Natural killer cell treated with Interleukin-12 subunit alpha and Interleukin-12 subunit beta and Interleukin-15 and Interleukin-18, amount 100 ng/mL, for 72 hours (primary cell): ENCODE results near the gene CADPS. TPM values are rescaled to one million over a fixed set of nuclear protein-coding genes. Genes with fewer than 3 reads are reported as not detected.

ENCODE experiments used
- ATAC-seq, 2 donors: fragments of 150-1000 bp; cut with Tn5 transposase in 1 of 2; sonication (Bioruptor Pico), chemical (Tn5 transposase) in 1 of 2; 2 replicates each; pipeline ENCODE4 v1.10.0; 2021
- DNase-seq: peaks from one replicate; pipeline ENCODE4 v3.0.0; 2022; ENCODE audit warnings: low spot score
- H3K27ac Mint-ChIP-seq, 2 donors: 1 replicate in 1 of 2; 2 replicates in 1 of 2; pipeline ENCODE4 v1.8.0; 2022; ENCODE audit warnings: mixed read lengths in 2 of 2, mild to moderate bottlenecking in 1 of 2, moderate library complexity in 1 of 2
- H3K27me3 Mint-ChIP-seq, 2 donors: 1 replicate in 1 of 2; 2 replicates in 1 of 2; pipeline ENCODE4 v1.8.0; 2022; ENCODE audit warnings: mixed read lengths in 2 of 2
- H3K36me3 Mint-ChIP-seq: one replicate; pipeline ENCODE4 v1.8.0; 2022; ENCODE audit warnings: mixed read lengths
- H3K4me1 Mint-ChIP-seq, 2 donors: 1 replicate in 1 of 2; 2 replicates in 1 of 2; pipeline ENCODE4 v1.8.0; 2022; ENCODE audit warnings: low read depth in 2 of 2, mixed read lengths in 2 of 2, mild to moderate bottlenecking in 1 of 2
- H3K4me3 Mint-ChIP-seq: one replicate; pipeline ENCODE4 v1.8.0; 2022; ENCODE audit warnings: mixed read lengths
- H3K9me3 Mint-ChIP-seq: 2 replicates; pipeline ENCODE4 v1.8.0; 2022; ENCODE audit warnings: mixed read lengths
- total RNA-seq, 2 donors: library from RNA; stranded (reverse); gene quantifications; one replicate each; pipeline ENCODE4 v1.2.3, GENCODE V29; 2022

Gene CADPS
- total RNA-seq, 2 donors from 2014 or later: not detected

DNA sequence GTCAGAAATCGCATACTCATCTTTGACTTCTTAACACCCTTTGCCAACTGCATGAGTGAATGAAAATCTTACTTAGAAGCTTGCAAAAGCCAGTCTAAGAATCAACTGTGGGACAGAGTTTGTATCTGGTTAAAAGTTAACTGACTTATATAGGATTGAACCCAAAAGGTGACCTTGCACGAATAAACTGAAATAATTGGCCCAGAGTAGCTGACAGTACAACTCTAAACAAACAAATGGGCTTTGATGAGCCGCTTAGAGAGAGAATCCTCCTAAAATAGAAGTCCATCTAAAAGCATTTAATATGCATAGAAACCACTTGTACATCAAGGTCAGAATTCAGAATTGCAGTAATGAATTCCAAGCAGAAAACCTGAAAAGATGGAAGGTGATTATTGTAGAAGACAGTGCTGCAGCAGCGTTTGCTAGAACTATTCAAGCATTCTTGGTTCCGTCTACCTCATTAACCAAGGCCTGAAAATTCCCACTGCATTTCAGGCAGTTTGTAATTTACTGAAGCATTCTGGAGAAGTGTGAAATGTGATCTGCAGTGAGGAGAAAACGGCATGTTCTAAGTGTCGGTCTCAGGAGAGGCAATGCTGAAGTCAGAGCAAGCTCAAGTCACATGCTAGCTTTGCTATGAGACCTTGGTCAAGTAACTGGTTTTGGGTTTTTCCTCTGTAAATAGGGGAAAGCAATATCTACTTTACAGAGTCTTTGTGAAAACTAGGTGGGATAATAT lies 103.7 kb downstream of the CADPS start:
- H3K36me3 Mint-ChIP-seq: no peaks in the 10 kb centered on the region
- H3K4me1 Mint-ChIP-seq: no peaks in the 10 kb centered on the region
- no peaks in the 10 kb centered on the region for H3K27me3 Mint-ChIP-seq
- H3K9me3 Mint-ChIP-seq: peaks cover 12% of the 10 kb centered on the region
- no peak overlapping the region for H3K27ac Mint-ChIP-seq
- ATAC-seq: no peak
- no peak for DNase-seq
- H3K4me3 Mint-ChIP-seq: no peak overlapping the region

DNA sequence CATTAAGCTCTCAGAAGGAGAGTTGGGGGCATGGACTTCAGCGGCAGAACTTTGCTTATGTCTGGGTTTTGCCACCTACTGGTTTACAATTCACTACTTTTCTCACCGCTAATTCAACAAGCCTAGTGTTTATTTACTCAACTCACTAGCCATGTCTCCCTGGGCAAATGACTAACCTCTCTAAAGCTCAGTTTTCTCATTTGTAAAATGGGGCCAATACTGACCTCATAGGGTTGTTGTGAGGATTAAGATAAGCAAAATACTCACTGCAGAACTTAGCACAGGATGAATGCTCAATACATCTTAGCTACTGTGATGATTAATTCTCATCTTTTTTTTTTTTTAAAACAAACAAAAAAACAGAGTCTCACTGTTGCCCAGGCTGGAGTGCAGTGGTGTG lies 106.3 kb downstream of the CADPS start:
- ATAC-seq (no peak), DNase-seq (no peak)
- H3K9me3 Mint-ChIP-seq: peaks cover 10% of the 10 kb centered on the region
- H3K27me3 Mint-ChIP-seq: no peaks in the 10 kb centered on the region
- no peaks in the 10 kb centered on the region for H3K4me1 Mint-ChIP-seq
- no peak overlapping the region for H3K4me3 Mint-ChIP-seq
- H3K27ac Mint-ChIP-seq: no peak overlapping the region
- no peaks in the 10 kb centered on the region for H3K36me3 Mint-ChIP-seq

DNA sequence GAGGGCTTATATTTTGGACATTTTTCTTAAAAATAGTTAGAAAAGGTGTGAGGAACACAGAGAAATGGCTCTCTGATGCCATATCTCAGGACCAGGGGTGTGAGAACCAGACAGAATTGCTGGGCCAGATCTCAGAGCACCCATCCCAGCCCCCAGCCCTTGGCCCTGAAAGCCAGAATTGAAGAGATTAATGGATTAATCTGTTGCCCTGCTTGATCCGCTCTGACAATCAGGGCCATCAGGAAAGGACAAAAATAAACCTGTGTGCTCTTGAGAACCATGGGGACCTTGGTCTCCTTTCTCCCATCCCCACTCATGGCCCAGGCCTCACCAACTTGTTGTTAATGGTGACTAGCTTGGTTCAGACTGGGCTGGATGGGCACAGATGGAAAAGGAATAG lies 113.5 kb downstream of the CADPS start:
- no peaks in the 10 kb centered on the region for H3K27me3 Mint-ChIP-seq
- H3K4me3 Mint-ChIP-seq: no peak overlapping the region
- H3K9me3 Mint-ChIP-seq: peaks cover 17% of the 10 kb centered on the region
- H3K36me3 Mint-ChIP-seq: no peaks in the 10 kb centered on the region
- no peak for DNase-seq
- no peak overlapping the region for H3K27ac Mint-ChIP-seq
- ATAC-seq: no peak
- no peaks in the 10 kb centered on the region for H3K4me1 Mint-ChIP-seq

DNA sequence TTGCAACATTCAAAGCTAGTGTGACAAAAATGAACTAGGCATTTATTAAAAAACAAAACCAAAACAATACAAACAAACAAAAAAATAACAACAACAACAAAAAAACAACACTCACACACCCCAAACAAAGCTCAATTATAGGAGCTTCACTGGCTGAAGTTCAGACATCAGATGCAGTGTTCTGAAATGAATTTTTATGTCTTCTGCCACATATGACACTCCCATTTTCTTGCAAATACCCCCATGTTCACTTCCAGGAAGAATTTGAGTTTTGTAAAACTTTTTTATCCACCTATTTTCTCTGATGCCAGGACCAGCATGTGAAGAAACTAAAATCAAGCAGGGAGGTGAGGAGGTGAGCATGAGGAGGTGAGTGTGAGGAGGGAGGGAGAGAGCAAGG lies 113.9 kb downstream of the CADPS start:
- DNase-seq (no peak), ATAC-seq (no peak)
- Mint-ChIP-seq H3K27ac (no peak overlapping the region), H3K4me3 (no peak overlapping the region), H3K27me3 (no peaks in the 10 kb centered on the region), H3K9me3 (peaks cover 20% of the 10 kb centered on the region), H3K36me3 (no peaks in the 10 kb centered on the region), H3K4me1 (no peaks in the 10 kb centered on the region)

DNA sequence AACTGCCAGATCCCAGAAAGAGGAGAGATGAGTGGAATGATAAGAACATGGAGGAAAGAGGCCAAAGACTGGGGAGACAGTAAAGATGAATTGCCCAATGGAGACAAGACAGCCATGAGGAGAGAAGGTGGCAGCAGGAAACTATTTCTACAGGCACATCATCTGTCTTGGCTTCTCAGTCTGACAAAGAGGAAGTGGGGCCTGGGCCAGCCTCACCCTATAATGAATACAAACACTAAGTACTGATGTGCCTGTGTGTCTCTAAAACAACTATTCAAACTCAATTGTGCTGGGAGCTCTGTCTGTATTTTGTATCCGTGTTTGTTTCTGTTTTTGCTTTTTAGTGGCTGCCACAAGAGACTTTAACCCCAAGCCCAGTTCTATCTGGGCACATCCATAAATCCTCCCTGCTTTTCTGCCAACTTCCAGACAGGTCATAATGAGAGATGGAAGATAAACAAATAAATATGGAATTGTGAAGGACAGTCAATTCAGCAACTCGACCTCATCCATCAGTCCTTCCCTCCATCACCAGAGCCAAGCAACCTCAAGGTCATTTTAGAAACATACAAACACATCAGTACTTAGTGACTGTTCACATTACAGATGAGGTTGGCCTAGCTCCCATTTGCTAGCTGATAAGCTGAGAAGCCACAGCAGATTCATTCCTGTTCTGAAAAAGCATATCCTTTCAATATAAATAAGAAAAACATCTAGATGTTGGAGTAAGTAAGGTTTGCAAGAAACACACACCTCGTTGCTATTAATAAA lies 116.7 kb downstream of the CADPS start:
- ATAC-seq (no peak), DNase-seq (no peak)
- no peaks in the 10 kb centered on the region for H3K27me3 Mint-ChIP-seq
- H3K9me3 Mint-ChIP-seq: peaks cover 21% of the 10 kb centered on the region
- no peak overlapping the region for H3K27ac Mint-ChIP-seq
- no peaks in the 10 kb centered on the region for H3K36me3 Mint-ChIP-seq
- no peaks in the 10 kb centered on the region for H3K4me1 Mint-ChIP-seq
- H3K4me3 Mint-ChIP-seq: no peak overlapping the region

DNA sequence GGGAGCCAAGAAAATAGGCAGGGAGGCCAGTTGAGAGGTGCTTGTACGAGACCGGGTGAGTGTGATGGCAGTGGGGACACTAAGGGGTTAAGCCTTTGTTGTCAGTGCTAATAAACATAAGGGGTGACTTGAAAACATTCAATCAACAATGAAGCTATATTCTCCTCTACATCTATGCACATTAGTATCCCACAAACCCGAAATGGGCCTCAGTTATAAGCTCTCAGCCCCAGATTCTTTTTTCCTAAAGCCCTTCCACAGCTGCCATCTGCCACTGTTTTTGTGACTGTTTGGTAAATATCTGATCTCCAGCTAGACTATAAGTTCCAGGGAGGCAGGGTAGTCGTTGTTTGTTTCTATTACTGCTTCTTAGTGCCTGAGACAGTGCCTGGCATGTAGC lies 118.2 kb downstream of the CADPS start:
- Mint-ChIP-seq H3K27me3 (no peaks in the 10 kb centered on the region), H3K4me1 (no peaks in the 10 kb centered on the region), H3K4me3 (no peak overlapping the region), H3K36me3 (no peaks in the 10 kb centered on the region), H3K27ac (no peak overlapping the region), H3K9me3 (peaks cover 21% of the 10 kb centered on the region)
- ATAC-seq: no peak
- no peak for DNase-seq

DNA sequence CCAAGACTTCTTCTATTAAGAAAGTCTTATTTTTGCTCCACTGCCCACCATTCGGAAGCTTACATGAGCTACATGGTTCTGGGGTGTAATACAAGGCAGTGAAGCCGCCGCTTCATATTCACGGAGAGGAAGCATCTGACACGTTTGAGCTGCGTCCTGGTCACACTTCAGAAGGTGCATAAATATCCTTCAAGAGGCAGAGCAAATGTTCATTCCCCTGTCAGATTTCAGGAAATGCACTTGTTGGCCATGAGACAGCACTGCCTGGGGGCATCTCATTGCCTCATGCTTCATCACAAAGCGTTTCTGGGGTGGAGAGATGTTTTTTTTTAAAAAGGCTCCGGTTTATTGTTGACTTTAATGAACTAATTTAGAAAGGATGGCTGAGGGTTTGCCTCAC lies 119.9 kb downstream of the CADPS start:
- DNase-seq: no peak
- no peak for ATAC-seq
- Mint-ChIP-seq H3K27me3 (no peaks in the 10 kb centered on the region), H3K27ac (no peak overlapping the region), H3K36me3 (no peaks in the 10 kb centered on the region), H3K4me1 (no peaks in the 10 kb centered on the region), H3K4me3 (no peak overlapping the region), H3K9me3 (peaks cover 13% of the 10 kb centered on the region)

DNA sequence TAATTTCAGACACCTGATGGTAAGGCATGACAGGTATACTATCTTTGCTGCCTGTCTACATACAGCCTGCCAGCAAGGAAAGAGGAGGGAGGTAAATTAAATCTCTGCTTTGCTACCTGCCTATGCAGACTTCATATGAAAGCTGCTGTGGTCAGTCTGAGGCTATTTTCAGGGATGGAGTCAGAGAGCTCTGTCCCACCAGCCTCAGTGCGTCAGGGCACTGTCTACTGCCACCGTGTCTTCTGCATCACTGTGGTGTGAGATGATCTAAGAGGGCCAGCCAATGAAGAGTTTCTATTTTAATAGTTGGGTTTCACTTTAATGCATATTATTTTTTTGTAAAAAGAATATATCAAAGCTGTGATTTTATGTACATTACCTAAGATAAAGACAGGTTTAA lies 125.6 kb downstream of the CADPS start:
- ATAC-seq (no peak), DNase-seq (no peak)
- H3K36me3 Mint-ChIP-seq: no peaks in the 10 kb centered on the region
- no peak overlapping the region for H3K27ac Mint-ChIP-seq
- peaks cover 3% of the 10 kb centered on the region for H3K9me3 Mint-ChIP-seq
- H3K4me1 Mint-ChIP-seq: no peaks in the 10 kb centered on the region
- no peaks in the 10 kb centered on the region for H3K27me3 Mint-ChIP-seq
- no peak overlapping the region for H3K4me3 Mint-ChIP-seq

DNA sequence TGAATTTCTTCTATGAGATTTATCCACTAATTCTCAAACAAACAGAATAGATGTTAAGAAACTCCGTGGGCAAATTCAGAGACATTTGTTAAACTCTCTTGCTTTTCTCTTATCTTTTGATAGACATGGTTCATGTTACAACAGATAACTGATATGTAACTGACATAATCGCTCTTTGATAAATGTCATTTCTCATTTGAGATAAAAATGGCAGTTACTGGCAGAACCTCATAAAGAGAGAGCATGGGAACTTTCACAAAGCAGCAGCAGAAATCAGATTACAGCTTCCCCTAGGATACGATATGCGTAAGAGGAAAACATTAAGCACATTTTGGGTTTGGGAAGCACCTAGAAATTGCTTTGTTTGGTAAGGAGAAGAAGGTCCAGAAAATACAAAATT lies 126.1 kb downstream of the CADPS start:
- H3K36me3 Mint-ChIP-seq: no peaks in the 10 kb centered on the region
- no peak for ATAC-seq

DNA sequence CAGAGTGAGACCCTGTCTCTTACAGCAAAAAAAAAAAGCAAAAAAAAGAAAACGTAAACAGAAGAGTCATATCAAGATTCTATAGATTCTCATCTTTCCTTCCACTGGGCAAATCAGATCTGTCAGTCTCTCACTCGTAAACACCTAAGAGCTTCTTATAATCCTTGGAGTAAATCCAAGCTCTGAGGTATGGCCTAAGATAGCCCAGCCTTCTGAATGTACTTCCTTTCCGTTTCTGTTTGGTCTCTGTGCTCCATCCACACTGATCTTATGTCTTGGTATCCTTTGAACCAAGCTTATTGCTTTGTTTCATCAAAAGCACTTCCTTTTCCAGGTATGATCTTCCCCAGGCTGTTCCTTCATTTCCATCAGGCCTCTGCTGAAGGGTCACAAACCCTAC lies 137.8 kb downstream of the CADPS start:
- ATAC-seq: no peak
- Mint-ChIP-seq H3K36me3 (no peaks in the 10 kb centered on the region), H3K4me3 (no peak overlapping the region), H3K27me3 (no peaks in the 10 kb centered on the region), H3K27ac (no peak overlapping the region), H3K4me1 (no peaks in the 10 kb centered on the region), H3K9me3 (peaks cover 17% of the 10 kb centered on the region)
- no peak for DNase-seq

More for the DNA sequence above, 126.1 kb downstream of the CADPS start:
- no peak for DNase-seq
- no peak overlapping the region for H3K27ac Mint-ChIP-seq
- H3K4me3 Mint-ChIP-seq: no peak overlapping the region
- no peaks in the 10 kb centered on the region for H3K4me1 Mint-ChIP-seq
- peaks cover 3% of the 10 kb centered on the region for H3K9me3 Mint-ChIP-seq
- H3K27me3 Mint-ChIP-seq: no peaks in the 10 kb centered on the region

DNA sequence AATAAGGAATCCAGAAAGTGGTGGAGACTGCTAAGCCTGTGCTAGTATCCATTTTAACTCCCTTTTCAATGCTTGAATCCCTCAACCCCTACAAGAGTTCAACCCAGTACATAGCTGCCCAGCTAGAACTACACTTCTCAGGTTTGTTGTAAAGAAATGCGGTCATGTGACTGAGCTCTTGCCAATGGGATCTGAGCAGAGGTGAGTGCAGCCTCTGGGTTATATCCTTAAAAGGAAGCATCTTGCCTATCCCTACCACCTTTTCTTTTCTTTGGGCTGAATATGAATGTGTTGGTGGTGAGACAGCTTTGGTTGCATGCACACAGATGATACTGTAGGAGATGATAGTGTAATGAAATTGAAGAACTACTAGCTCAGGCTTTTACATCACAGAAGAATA lies 139.7 kb downstream of the CADPS start:
- Mint-ChIP-seq H3K4me1 (no peaks in the 10 kb centered on the region), H3K27me3 (no peaks in the 10 kb centered on the region), H3K36me3 (no peaks in the 10 kb centered on the region), H3K9me3 (peaks cover 10% of the 10 kb centered on the region), H3K27ac (no peak overlapping the region), H3K4me3 (no peak overlapping the region)
- ATAC-seq (no peak), DNase-seq (no peak)

DNA sequence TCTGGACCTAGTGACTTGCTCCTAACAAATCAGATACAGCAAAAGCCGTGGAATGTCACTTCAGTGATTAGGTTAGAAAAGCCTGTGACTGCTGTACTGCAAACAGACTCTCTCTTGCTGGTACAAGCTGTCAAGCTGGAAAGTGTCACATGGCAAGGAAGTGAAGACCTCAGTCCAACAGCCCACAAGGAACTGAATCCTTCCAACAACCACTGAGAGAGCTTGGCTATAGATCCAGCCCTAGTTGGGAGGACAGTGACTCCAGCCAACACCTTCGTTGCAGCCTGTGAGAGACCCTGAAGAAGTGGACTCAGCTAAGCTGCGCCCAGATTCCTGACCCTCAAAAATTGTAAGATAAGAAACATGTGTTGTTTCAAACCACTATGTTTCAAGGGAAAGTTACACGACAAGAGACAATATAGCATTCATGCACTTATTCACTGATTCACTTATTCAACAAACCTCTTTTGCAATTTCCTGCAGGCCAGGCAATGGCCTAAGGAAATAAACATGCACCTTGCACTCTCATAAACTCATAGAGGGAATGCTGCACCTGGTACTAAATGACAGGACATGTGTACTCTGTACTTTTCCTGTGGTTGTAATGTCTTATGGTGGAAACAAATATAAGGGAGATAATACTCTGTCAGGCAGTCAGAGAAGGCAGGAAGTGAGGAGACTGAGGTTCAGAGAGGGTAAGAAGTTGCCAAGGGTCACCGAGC lies 142.9 kb downstream of the CADPS start:
- H3K27me3 Mint-ChIP-seq: no peaks in the 10 kb centered on the region
- H3K36me3 Mint-ChIP-seq: no peaks in the 10 kb centered on the region
- no peak for DNase-seq

DNA sequence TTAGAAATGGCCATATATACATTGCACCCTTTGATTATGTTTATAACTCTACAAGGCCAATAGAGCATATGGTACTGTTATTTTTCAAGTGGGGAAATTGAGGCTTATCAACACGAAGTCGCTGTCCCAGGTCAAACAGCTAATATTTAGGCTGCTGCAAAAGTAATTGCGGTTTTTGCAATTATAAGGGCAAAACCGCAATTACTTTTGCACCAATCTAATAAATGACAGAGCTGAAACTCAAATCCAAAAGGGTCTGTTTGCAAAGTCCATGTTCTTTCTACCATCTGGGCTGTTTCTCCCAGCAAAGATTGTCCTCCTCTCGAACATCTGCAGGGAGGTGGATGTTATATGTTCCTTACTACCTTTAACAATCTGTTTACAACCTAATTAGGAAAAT lies 147.2 kb downstream of the CADPS start:
- Mint-ChIP-seq H3K27ac (no peak overlapping the region), H3K9me3 (peaks cover 2% of the 10 kb centered on the region), H3K36me3 (no peaks in the 10 kb centered on the region), H3K4me3 (no peak overlapping the region), H3K4me1 (no peaks in the 10 kb centered on the region), H3K27me3 (no peaks in the 10 kb centered on the region)
- ATAC-seq (no peak), DNase-seq (no peak)

More for the DNA sequence above, 142.9 kb downstream of the CADPS start:
- ATAC-seq: no peak
- no peaks in the 10 kb centered on the region for H3K4me1 Mint-ChIP-seq
- no peak overlapping the region for H3K4me3 Mint-ChIP-seq
- peaks cover 5% of the 10 kb centered on the region for H3K9me3 Mint-ChIP-seq
- H3K27ac Mint-ChIP-seq: no peak overlapping the region

DNA sequence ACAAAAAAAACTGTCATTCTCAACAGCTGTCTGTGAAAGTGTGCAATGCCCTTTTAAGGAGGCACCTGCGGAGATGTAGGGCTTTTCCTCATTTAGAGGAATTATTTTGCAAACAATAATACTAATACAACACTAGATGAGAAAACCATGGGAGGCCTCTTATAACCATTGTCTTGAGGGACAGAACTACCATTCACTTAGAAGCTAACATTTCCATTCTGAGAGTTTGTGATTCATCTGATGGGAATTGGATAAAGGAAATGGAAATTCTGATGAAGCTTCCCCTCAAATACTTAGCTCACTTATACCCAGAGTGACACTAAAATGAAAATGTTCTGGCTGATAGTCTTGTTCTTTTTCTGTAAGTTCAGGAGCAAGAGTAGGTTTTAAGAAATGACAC lies 147.7 kb downstream of the CADPS start:
- no peaks in the 10 kb centered on the region for H3K36me3 Mint-ChIP-seq
- no peak for ATAC-seq
- H3K9me3 Mint-ChIP-seq: peaks cover 2% of the 10 kb centered on the region
- no peak for DNase-seq
- no peak overlapping the region for H3K4me3 Mint-ChIP-seq
- no peaks in the 10 kb centered on the region for H3K27me3 Mint-ChIP-seq
- no peak overlapping the region for H3K27ac Mint-ChIP-seq
- no peaks in the 10 kb centered on the region for H3K4me1 Mint-ChIP-seq
